Measurements from ENCODE around the gene CERS4.

Gene CERS4

GRCh38 chr19:8308891-8309291, 99.7 kb downstream of the CERS4 start:
- Histone ChIP-seq H3K4me3 (ENCODE audit: low read length in 2 of 2) (peak overlapping the region in 1 of 2 donors; percentile 84), H3K36me3 (ENCODE audit: control insufficient read depth in 2 of 2, insufficient read depth in 2 of 2, low read length in 2 of 2) (peaks cover 4 to 22% of the 10 kb centered on the region in 2 donors), H3K9me3 (ENCODE audit: control insufficient read depth in 2 of 2, low read length in 2 of 2) (no peaks in the 10 kb centered on the region), H3K27ac (ENCODE audit: low read length) (no peak overlapping the region), H3K4me1 (ENCODE audit: control insufficient read depth, insufficient read depth, low read length) (peaks cover 22% of the 10 kb centered on the region), H3K9ac (ENCODE audit: low read length in 2 of 2) (no peak overlapping the region), H3K27me3 (ENCODE audit: control insufficient read depth in 1 of 2, insufficient read depth in 2 of 2, low read length in 2 of 2) (no peaks in the 10 kb centered on the region)

GRCh38 chr19:8310342-8311055, 101.3 kb downstream of the CERS4 start:
- H3K27ac ChIP-seq (ENCODE audit: low read length), result no peak overlapping the region
- H3K4me3 ChIP-seq (ENCODE audit: low read length in 2 of 2), result no peak overlapping the region
- H3K36me3 ChIP-seq (ENCODE audit: control insufficient read depth in 2 of 2, insufficient read depth in 2 of 2, low read length in 2 of 2), result peaks cover 9 to 33% of the 10 kb centered on the region in 2 donors
- no peak overlapping the region for H3K9ac ChIP-seq (ENCODE audit: low read length in 2 of 2)
- H3K4me1 ChIP-seq (ENCODE audit: control insufficient read depth, insufficient read depth, low read length), result peaks cover 22% of the 10 kb centered on the region
- H3K27me3 ChIP-seq (ENCODE audit: control insufficient read depth in 1 of 2, insufficient read depth in 2 of 2, low read length in 2 of 2), result no peaks in the 10 kb centered on the region
- no peaks in the 10 kb centered on the region for H3K9me3 ChIP-seq (ENCODE audit: control insufficient read depth in 2 of 2, low read length in 2 of 2)

GRCh38 chr19:8311461-8312260, 102.5 kb downstream of the CERS4 start:
- Histone ChIP-seq H3K27me3 (ENCODE audit: control insufficient read depth in 1 of 2, insufficient read depth in 2 of 2, low read length in 2 of 2) (no peaks in the 10 kb centered on the region), H3K9ac (ENCODE audit: low read length in 2 of 2) (no peak overlapping the region), H3K36me3 (ENCODE audit: control insufficient read depth in 2 of 2, insufficient read depth in 2 of 2, low read length in 2 of 2) (peaks cover 14 to 38% of the 10 kb centered on the region in 2 donors), H3K27ac (ENCODE audit: low read length) (no peak overlapping the region), H3K9me3 (ENCODE audit: control insufficient read depth in 2 of 2, low read length in 2 of 2) (no peaks in the 10 kb centered on the region), H3K4me3 (ENCODE audit: low read length in 2 of 2) (no peak overlapping the region), H3K4me1 (ENCODE audit: control insufficient read depth, insufficient read depth, low read length) (peaks cover 22% of the 10 kb centered on the region)

All from stomach smooth muscle (tissue), 2 donors.